HepG2 (cell line): ENCODE data around the gene ZXDC. TPM values are rescaled to one million over a fixed set of nuclear protein-coding genes. Genes with fewer than 3 reads are reported as not detected.
A peak's percentile ranks its signal among the peaks of the same experiment; 100 is the strongest.

Experiments used
- ARID5B ChIP-seq: IDR thresholded peaks from 2 replicates; pipeline ENCODE4 v1.4.0; 2020; ENCODE audit warnings: mild to moderate bottlenecking, missing genetic modification reagents
- GABPA ChIP-seq, 2 experiments: IDR thresholded peaks; 2 replicates each; pipeline ENCODE4 v1.6.1; 2011 to 2016; ENCODE audit warnings: low read depth in 2 of 2, low read length in 1 of 2, missing biosample characterization in 1 of 2, missing genetic modification characterization in 1 of 2
- KLF6 ChIP-seq: IDR thresholded peaks from 2 replicates; pipeline ENCODE4 v1.8.0; 2016; ENCODE audit warnings: missing biosample characterization, missing genetic modification reagents
- MTF2 ChIP-seq: sonication (generic); formaldehyde crosslinking; IDR thresholded peaks from 2 replicates; pipeline ENCODE4 v1.5.0; 2020; ENCODE audit warnings: missing genetic modification reagents, borderline replicate concordance
- NFE2L1 ChIP-seq: sonication (generic); formaldehyde crosslinking; IDR thresholded peaks from 2 replicates; pipeline ENCODE4 v1.4.0; 2020; ENCODE audit warnings: missing genetic modification reagents, mild to moderate bottlenecking, borderline replicate concordance
- SRY ChIP-seq: sonication (generic); formaldehyde crosslinking; IDR thresholded peaks from 2 replicates; pipeline ENCODE4 v1.8.0; 2022; ENCODE audit warnings: mild to moderate bottlenecking, missing genetic modification reagents
- YEATS4 ChIP-seq: sonication (generic); formaldehyde crosslinking; IDR thresholded peaks from 2 replicates; pipeline ENCODE4 v1.4.0; 2020; ENCODE audit warnings: missing genetic modification reagents, borderline replicate concordance
- ZBTB42 ChIP-seq: sonication (generic); formaldehyde crosslinking; IDR thresholded peaks from 2 replicates; pipeline ENCODE4 v1.5.0; 2020; ENCODE audit warnings: mild to moderate bottlenecking, missing genetic modification reagents
- ZIK1 ChIP-seq: sonication (generic); formaldehyde crosslinking; IDR thresholded peaks from 2 replicates; pipeline ENCODE4 v1.5.0; 2020; ENCODE audit warnings: mild to moderate bottlenecking, low read depth, missing genetic modification reagents, borderline replicate concordance
- ZNF234 ChIP-seq: sonication (generic); formaldehyde crosslinking; conservative IDR thresholded peaks from 2 replicates; pipeline ENCODE4 v1.5.1; 2020; ENCODE audit warnings: mild to moderate bottlenecking, missing genetic modification reagents
- ZNF441 ChIP-seq: sonication (generic); formaldehyde crosslinking; IDR thresholded peaks from 2 replicates; pipeline ENCODE4 v1.7.0; 2021; ENCODE audit warnings: missing genetic modification reagents, borderline replicate concordance
- ZNF550 ChIP-seq: sonication (generic); formaldehyde crosslinking; IDR thresholded peaks from 2 replicates; pipeline ENCODE4 v1.4.0; 2020; ENCODE audit warnings: mild to moderate bottlenecking, missing genetic modification reagents, borderline replicate concordance
- ZNF580 ChIP-seq: IDR thresholded peaks from 2 replicates; pipeline ENCODE4 v1.6.1; 2016; ENCODE audit warnings: low read depth, borderline replicate concordance
- ZNF614 ChIP-seq: IDR thresholded peaks from 2 replicates; pipeline ENCODE4 v1.6.1; 2018; ENCODE audit warnings: missing biosample characterization, missing genetic modification reagents, inconsistent platforms, borderline replicate concordance
- polyA plus RNA-seq, 8 experiments: library from polyadenylated mRNA; depleted of rRNA in 3 of 8; stranded (reverse) in 7 of 8; unstranded in 1 of 8; fragments of >200 nt; fragmentation: Illumina TruSeq in 4 of 8; extraction: Trizol in 4 of 8; gene quantifications; 2 replicates each; pipeline versions ENCODE4 v1.2.1 to v1.2.3, GENCODE V29; 2011 to 2016; ENCODE audit warnings: low read depth in 4 of 8, missing spikeins in 1 of 8, mixed read lengths in 1 of 8; ENCODE audit not compliant: insufficient read depth in 1 of 8
- total RNA-seq, 5 experiments: library from RNA; depleted of rRNA; stranded (reverse); fragments of >200 nt; fragmentation: Illumina TruSeq; extraction: Trizol; gene quantifications; 2 replicates each; pipeline ENCODE4 v1.2.3, GENCODE V29; 2016; ENCODE audit warnings: low read depth in 1 of 5
- TF ChIP-seq, protein P1 (sequence below), 2 experiments: sonication (generic) in 1 of 2; formaldehyde crosslinking in 1 of 2; IDR thresholded peaks; 2 replicates each; pipeline versions ENCODE4 v1.4.0 to v1.6.1; 2018 to 2020; ENCODE audit warnings: missing genetic modification reagents in 2 of 2, borderline replicate concordance in 1 of 2, low read depth in 1 of 2, mild to moderate bottlenecking in 1 of 2, missing biosample characterization in 1 of 2
- TF ChIP-seq, protein P2 (sequence below): sonication (generic); formaldehyde crosslinking; IDR thresholded peaks from 2 replicates; pipeline ENCODE4 v1.4.0; 2020; ENCODE audit warnings: mild to moderate bottlenecking, low read depth, missing genetic modification reagents
- TF ChIP-seq, protein P3 (sequence below): sonication (generic); formaldehyde crosslinking; conservative IDR thresholded peaks from 2 replicates; pipeline ENCODE4 v1.8.1; 2023; ENCODE audit warnings: missing genetic modification reagents

The ZXDC gene
- total and polyA plus RNA-seq, 2 of the 13 experiments (the other 11 are each of a cell fraction or from before 2014, with no cell fraction given) = 17.6 to 21.2 TPM

DNA sequence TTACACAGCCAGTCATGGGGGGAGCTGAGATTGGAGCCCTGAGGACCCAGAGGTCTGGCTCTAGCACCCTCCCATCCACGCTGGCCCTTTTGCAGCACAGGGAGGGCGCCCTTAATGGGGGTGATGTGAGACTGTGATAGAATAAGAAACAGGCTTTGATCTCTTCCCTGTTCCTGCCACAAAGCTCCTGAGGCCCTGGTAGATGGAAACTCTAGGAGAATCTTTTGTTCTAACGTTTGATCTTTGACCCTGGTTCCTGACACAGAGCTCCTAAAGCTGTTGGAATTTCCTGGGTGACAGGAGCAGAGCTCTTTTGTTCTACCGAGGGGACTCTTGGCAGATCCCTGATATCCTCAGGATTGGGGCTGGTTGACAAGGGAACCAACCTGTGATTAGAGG lies 43.1 kb upstream of the ZXDC start (continued):
- TF ChIP-seq ZBTB42 (CRISPR knock-in tag) = no peak
- no peak for TF ChIP-seq ZNF550 (CRISPR knock-in tag)
- no peak for TF ChIP-seq ZIK1 (CRISPR knock-in tag)
- TF ChIP-seq ZNF441 = no peak
- no peak for TF ChIP-seq ZNF234
- no peak for TF ChIP-seq YEATS4 (CRISPR knock-in tag)
- TF ChIP-seq ZNF580 = no peak
- TF ChIP-seq, protein P1, sequence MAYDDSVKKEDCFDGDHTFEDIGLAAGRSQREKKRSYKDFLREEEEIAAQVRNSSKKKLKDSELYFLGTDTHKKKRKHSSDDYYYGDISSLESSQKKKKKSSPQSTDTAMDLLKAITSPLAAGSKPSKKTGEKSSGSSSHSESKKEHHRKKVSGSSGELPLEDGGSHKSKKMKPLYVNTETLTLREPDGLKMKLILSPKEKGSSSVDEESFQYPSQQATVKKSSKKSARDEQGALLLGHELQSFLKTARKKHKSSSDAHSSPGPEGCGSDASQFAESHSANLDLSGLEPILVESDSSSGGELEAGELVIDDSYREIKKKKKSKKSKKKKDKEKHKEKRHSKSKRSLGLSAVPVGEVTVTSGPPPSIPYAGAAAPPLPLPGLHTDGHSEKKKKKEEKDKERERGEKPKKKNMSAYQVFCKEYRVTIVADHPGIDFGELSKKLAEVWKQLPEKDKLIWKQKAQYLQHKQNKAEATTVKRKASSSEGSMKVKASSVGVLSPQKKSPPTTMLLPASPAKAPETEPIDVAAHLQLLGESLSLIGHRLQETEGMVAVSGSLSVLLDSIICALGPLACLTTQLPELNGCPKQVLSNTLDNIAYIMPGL (CRISPR knock-in tag; IDR thresholded peaks at IDR 0.05; ENCODE audit: borderline replicate concordance in 1 of 2, low read depth in 1 of 2) = no peak
- TF ChIP-seq NFE2L1 (CRISPR knock-in tag) = no peak
- TF ChIP-seq, protein P2, sequence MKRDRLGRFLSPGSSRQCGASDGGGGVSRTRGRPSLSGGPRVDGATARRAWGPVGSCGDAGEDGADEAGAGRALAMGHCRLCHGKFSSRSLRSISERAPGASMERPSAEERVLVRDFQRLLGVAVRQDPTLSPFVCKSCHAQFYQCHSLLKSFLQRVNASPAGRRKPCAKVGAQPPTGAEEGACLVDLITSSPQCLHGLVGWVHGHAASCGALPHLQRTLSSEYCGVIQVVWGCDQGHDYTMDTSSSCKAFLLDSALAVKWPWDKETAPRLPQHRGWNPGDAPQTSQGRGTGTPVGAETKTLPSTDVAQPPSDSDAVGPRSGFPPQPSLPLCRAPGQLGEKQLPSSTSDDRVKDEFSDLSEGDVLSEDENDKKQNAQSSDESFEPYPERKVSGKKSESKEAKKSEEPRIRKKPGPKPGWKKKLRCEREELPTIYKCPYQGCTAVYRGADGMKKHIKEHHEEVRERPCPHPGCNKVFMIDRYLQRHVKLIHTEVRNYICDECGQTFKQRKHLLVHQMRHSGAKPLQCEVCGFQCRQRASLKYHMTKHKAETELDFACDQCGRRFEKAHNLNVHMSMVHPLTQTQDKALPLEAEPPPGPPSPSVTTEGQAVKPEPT = no peak
- TF ChIP-seq MTF2 (CRISPR knock-in tag) = no peak
- no peak for TF ChIP-seq GABPA (IDR thresholded peaks at IDR 0.05; ENCODE audit: low read depth, low read length)
- 0 out of 2 replicates have a peak, but pooled peaks have one; percentile 10 for TF ChIP-seq GABPA (CRISPR knock-in tag; IDR thresholded peaks at IDR 0.05; ENCODE audit: low read depth)
- peak; percentile 51 for TF ChIP-seq ARID5B (CRISPR knock-in tag)
- TF ChIP-seq KLF6 (CRISPR knock-in tag) = no peak
- TF ChIP-seq, protein P3, sequence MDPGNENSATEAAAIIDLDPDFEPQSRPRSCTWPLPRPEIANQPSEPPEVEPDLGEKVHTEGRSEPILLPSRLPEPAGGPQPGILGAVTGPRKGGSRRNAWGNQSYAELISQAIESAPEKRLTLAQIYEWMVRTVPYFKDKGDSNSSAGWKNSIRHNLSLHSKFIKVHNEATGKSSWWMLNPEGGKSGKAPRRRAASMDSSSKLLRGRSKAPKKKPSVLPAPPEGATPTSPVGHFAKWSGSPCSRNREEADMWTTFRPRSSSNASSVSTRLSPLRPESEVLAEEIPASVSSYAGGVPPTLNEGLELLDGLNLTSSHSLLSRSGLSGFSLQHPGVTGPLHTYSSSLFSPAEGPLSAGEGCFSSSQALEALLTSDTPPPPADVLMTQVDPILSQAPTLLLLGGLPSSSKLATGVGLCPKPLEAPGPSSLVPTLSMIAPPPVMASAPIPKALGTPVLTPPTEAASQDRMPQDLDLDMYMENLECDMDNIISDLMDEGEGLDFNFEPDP (CRISPR knock-in tag) = no peak
- no peak for TF ChIP-seq ZNF614 (CRISPR knock-in tag)
- TF ChIP-seq SRY (CRISPR knock-in tag) = no peak
- TF ChIP-seq, all 625 proteins: peak for 41
